T-helper 1 cell treated with Interleukin-12 subunit alpha and Interleukin-12 subunit beta and Interleukin-4 antibody, amounts not matched to agents 30 μg/mL and 1 μg/mL, for 36 hours (primary cell): Measurements from ENCODE around the gene NEK8.
A peak's percentile ranks its signal among the peaks of the same experiment; 100 is the strongest.

Source experiments
- H3K27ac Mint-ChIP-seq: one replicate; pipeline ENCODE4 v1.8.0; 2021; ENCODE audit warnings: mild to moderate bottlenecking, mixed read lengths
- H3K27me3 Mint-ChIP-seq: one replicate; pipeline ENCODE4 v1.8.0; 2021; ENCODE audit warnings: low read depth, mixed read lengths
- H3K36me3 Mint-ChIP-seq: one replicate; pipeline ENCODE4 v1.8.0; 2021; ENCODE audit warnings: low read depth, mixed read lengths
- H3K4me1 Mint-ChIP-seq: one replicate; pipeline ENCODE4 v1.8.0; 2021; ENCODE audit warnings: low read depth, mixed read lengths
- H3K4me3 Mint-ChIP-seq: one replicate; pipeline ENCODE4 v1.8.0; 2021; ENCODE audit warnings: mild to moderate bottlenecking, moderate library complexity, mixed read lengths
- H3K9me3 Mint-ChIP-seq: one replicate; pipeline ENCODE4 v1.8.0; 2021; ENCODE audit warnings: mixed read lengths

NEK8 gene

DNA sequence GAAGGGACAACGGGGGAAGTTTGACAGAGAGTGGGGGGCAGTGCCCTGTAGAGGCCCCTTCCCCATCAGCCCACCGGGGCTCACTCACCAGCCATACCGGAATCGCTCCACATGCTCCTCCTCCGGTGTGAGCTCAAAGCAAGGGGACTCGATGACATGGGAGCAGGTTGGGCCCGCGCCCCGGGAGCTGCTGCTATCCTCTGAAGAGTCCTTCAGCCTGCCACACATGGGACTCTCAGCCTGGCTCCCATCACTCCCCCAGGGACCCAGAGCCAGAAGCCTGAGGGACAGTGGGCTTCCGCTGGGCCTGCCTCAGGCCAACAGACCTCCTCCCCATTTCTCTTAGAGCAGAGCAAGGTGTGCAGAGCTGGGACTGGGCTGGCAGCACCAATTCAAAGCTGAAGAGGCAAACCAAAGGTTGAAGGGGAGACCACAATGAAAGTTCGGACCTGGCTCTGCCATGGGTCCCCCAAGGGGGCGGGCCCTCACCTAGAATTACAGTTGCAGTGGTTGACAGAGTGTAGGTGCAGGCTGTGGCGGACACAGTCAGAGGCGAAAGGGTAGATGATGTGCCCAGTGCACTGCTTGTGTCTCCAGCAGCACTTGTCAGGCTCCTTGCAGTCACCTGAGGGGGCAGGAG is 24.2 kb upstream of the NEK8 start:
- peaks cover 31% of the 10 kb centered on the region for H3K36me3 Mint-ChIP-seq
- H3K27me3 Mint-ChIP-seq: no peaks in the 10 kb centered on the region
- H3K27ac Mint-ChIP-seq: no peak overlapping the region
- no peaks in the 10 kb centered on the region for H3K9me3 Mint-ChIP-seq
- H3K4me1 Mint-ChIP-seq: peaks cover 8% of the 10 kb centered on the region
- no peak overlapping the region for H3K4me3 Mint-ChIP-seq

DNA sequence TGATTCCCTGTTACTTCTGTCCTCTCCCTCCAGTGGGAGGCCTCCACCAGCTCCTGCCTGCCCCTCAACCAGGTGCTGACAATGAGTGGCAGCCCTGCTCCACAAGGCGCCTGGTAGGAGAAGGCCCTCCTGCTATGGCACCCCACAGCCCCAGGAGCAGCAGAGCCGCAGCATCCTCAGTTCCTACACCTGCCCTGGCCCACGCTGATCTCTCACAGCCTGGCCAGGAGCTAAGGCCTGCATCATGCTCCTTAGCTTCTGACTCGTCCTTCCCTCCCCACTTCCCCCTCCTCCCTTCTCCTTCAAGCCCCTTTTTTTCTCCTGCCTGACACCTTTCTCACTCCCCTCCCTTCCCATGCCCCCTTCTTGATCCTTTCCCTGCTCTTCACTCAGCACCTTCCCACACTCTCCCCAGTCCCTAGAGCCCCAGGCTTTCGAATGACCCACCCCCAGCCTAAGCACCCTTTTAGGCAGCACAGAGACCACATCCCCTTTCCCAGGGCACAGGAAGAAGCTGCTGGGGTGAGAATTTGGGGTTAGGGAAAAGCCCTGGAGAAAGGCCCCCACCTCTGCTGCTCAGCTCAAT is 23.4 kb upstream of the NEK8 start:
- Mint-ChIP-seq H3K4me3 (no peak overlapping the region), H3K4me1 (peaks cover 10% of the 10 kb centered on the region), H3K27me3 (no peaks in the 10 kb centered on the region), H3K36me3 (peaks cover 24% of the 10 kb centered on the region), H3K9me3 (no peaks in the 10 kb centered on the region), H3K27ac (no peak overlapping the region)

DNA sequence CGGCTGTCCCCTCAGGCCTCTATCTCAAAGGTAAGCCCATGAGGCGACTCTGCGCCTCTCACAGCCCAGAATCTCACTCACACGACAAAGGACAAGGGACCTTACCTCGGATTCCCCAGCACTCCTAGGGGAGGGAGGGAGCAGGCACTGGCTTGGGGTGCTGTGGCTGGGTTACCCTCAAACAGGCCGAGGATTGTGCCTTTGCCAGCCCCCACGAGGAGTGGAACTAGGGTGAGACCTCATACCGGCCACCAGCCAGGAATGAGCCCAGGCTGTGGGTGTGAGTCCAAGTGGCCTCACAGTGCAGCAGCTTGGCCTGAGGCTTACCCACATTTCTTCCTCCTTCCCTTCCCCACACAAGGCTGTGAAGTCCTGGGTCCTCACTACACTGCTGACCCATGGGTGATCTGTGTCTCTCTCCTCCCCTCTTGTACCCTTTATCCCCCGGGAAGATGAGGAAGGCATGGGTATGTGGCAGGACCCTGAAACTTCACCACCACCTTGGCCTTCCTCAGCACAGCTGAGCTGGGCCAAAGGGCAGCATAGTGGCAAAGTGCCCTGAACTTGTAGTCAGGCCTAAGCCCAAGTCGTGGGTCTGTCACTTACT is 22.8 kb upstream of the NEK8 start:
- H3K27ac Mint-ChIP-seq: no peak overlapping the region
- peaks cover 19% of the 10 kb centered on the region for H3K36me3 Mint-ChIP-seq
- no peaks in the 10 kb centered on the region for H3K9me3 Mint-ChIP-seq
- H3K4me3 Mint-ChIP-seq: no peak overlapping the region
- H3K27me3 Mint-ChIP-seq: no peaks in the 10 kb centered on the region
- peaks cover 13% of the 10 kb centered on the region for H3K4me1 Mint-ChIP-seq

DNA sequence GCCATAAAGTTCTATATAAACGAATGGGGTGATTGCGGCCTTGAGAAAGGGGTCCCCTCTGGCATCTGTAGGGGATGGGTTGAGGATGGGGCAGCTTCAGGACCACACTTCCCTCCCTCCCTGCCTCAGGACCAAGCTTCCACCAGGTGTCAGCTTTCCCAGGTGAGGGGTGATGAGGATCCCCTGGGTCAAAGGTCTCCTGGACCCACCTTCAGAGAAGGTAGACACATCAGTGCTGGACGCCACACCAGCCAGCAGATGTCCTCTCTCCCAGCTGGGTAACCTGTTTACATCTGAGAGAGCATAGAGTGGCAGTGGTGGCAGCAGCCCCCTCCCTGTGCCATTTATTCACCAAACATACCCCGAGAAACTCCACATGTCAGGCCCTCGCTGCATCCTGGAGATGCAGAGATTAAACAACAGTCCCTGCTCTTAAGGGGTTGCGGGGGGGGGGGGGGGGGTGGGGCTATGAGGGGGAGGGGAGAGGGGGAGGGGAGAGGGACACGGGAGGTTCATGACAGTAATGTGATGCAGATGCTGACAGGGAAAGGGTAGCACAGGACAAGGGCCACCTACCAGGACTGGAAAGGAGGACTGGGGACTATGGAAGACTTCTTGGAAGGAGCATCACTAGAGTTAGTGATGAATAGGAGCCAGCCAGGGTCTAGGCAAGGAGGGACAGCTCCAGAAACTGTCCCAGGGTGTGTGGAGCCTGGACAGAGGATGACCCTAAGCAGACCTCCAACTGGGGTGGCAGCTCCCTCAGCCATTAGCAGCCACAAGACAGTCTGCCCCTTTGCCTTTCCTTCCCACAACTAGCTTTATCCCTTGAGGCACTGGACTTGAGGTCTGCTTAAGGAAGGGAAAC is 21.9 kb upstream of the NEK8 start:
- Mint-ChIP-seq H3K36me3 (peaks cover 17% of the 10 kb centered on the region), H3K27ac (no peak overlapping the region), H3K4me3 (no peak overlapping the region), H3K27me3 (no peaks in the 10 kb centered on the region), H3K9me3 (no peaks in the 10 kb centered on the region), H3K4me1 (peaks cover 15% of the 10 kb centered on the region)

DNA sequence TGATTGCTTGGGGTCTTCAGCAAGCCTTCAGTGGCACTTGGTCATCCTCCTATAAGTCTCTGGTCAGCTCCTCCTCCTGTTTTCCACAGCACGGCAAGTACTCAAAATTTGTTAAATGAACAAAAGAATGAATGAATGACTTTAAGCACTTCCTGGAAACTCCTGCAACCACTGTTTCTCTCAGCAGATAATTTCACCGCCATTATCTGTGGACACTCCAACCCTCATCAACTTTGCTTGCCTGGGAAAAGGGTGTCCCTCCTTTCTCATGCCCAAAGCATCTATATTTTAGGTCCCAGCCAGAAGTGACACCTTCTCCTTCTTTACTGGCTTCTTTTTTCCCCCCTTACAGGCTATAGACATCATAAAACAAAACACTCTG is 21.3 kb upstream of the NEK8 start:
- Mint-ChIP-seq H3K27me3 (no peaks in the 10 kb centered on the region), H3K4me1 (peaks cover 18% of the 10 kb centered on the region), H3K9me3 (no peaks in the 10 kb centered on the region), H3K4me3 (no peak overlapping the region), H3K36me3 (peaks cover 17% of the 10 kb centered on the region), H3K27ac (peak overlapping the region; percentile 44)

DNA sequence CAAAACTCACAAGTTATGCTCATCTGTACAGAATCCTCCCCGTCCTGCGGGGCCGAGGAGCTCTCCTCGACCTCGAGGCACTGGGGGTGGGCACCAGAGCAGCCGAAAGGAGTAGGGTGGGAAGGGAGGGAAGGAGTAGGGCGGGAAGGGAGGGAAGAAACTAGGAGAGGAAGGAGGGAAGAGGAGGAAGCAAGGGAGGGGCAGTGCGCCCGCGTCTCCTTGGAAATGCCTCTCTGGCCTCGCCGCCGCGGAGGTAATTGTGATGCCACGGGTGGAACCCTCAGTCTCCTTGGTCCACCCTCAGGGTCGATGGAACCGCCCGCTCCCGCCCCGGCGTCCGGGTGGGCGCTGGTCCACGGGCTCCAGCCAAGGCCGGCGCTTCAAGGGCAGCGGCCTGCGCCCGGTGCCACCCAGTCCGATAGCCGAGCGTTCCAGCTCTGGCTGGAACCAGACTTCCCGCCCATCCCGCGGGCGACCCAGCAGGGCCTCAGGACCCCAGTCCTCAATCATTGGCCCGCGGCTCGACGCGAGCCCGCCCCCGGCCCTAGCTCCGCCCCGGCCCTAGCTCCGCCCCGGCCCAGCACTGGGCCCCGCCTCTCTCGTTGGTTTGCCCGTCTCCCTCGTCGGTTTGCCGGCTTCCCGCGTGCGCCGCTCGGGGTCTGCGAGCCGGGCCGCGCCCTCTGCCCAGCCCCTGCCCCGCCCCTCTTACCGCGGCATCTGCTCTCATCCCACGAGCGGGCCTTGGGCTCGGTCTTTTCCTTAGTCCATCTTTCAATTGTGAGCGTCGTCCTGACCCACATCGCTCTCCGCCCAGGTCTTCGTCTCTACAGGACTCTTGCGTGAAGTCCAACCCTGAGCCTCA is 17.5 kb upstream of the NEK8 start:
- Mint-ChIP-seq H3K4me1 (peaks cover 22% of the 10 kb centered on the region), H3K36me3 (peaks cover 6% of the 10 kb centered on the region), H3K27ac (peak overlapping the region; percentile 96)

DNA sequence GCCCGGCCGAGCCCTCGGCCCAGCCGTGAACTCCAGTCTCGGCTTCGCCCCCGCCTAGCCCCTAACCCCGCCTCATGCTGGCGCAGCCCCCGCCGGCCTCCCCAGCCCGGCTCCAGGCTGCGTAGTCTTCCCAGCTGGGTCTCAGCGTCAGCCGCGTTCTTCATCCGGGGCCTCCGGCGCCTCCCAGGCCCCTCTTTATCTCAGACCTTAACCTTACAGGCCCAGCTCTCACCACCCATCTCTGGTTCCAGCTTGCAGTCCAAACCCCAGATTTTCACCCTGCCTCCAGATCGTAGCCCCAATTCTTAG is 16.9 kb upstream of the NEK8 start, which contains the start of gene PROCA1:
PROCA1 (minus strand) TSS at position 166 of the 309 bp plus-strand sequence. CDS start 228 bp downstream, outside the sequence.
- Mint-ChIP-seq H3K27ac (peak within 1 kb of the TSS; percentile 96), H3K9me3 (no peaks in the 10 kb centered on the region), H3K36me3 (peaks cover 6% of the 10 kb centered on the region), H3K27me3 (peaks cover 22% of the 10 kb centered on the region), H3K4me3 (peak within 1 kb of the TSS; percentile 88), H3K4me1 (peaks cover 20% of the 10 kb centered on the region)

More for the DNA sequence above, 17.5 kb upstream of the NEK8 start:
- H3K9me3 Mint-ChIP-seq: no peaks in the 10 kb centered on the region
- H3K4me3 Mint-ChIP-seq: peak overlapping the region; percentile 88
- H3K27me3 Mint-ChIP-seq: peaks cover 18% of the 10 kb centered on the region

DNA sequence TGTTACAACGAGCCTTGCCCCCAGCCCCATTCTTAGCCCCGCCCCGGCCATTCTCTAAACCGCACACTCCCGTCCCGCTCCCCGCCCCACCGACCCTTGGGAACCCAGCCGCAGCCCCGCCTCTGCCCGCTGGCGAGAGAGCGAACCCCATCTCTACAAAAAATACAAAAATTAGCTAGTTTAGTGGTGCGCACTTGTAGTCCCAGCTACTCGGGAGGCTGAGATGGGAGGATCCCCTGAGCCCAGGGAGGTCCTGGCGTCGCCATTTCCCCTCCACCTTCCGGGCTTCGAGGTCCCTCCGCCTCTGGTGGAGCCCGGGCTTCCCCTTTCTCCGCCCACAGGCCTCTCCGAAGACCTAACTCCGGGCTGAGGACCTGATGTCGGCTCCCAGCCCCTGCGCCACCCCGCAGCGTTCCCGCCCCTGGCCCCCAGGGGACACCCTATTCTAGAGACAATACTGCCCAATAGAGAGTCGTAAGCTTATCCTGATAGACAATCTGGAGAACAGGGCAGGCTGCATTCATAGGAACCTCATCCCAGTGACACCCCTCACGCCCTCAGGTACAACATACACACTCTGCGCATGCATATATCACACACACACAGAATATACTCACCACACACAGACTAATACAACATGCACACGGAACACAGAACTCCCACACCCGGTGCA is 16.4 kb upstream of the NEK8 start:
- peaks cover 20% of the 10 kb centered on the region for H3K4me1 Mint-ChIP-seq
- H3K4me3 Mint-ChIP-seq: peak overlapping the region; percentile 88
- peak overlapping the region; percentile 96 for H3K27ac Mint-ChIP-seq
- peaks cover 23% of the 10 kb centered on the region for H3K27me3 Mint-ChIP-seq
- peaks cover 5% of the 10 kb centered on the region for H3K36me3 Mint-ChIP-seq
- no peaks in the 10 kb centered on the region for H3K9me3 Mint-ChIP-seq

DNA sequence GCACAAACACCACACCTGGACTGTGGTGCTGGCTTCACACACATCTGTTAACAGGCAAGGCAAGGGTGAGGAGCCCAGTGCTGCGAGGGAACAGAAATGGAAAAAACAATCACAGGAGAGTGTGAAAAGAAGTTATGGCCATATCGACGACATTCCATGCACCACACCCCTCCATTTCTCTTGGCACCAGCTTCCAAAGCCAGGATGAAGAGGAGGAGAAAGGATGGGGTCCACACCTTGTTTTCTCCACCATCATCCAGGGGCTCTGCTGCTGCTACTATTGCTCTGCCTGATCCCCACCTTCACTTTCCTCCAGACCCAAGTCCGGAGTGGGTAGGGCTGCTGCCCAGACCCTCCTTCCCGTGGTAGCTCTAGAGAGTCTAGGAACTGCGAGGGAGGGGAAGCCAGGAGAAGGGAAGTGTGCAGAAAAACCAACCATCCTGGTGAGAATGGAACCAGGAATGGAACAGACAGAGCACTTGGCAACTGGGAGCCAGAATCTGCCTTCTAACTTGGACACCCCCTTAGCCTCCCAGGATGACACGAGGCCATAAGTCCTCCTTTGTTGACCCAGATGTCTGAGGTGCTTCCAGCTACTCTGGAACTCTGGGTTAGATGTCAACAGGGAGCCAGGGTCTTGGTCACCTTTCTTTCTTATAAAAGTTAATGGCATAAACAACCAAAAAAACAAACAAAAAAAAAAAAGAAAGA is 15.7 kb upstream of the NEK8 start:
- Mint-ChIP-seq H3K27ac (peak overlapping the region; percentile 96), H3K4me1 (peaks cover 16% of the 10 kb centered on the region), H3K9me3 (no peaks in the 10 kb centered on the region), H3K4me3 (peak overlapping the region; percentile 88), H3K27me3 (peaks cover 23% of the 10 kb centered on the region), H3K36me3 (peaks cover 2% of the 10 kb centered on the region)

DNA sequence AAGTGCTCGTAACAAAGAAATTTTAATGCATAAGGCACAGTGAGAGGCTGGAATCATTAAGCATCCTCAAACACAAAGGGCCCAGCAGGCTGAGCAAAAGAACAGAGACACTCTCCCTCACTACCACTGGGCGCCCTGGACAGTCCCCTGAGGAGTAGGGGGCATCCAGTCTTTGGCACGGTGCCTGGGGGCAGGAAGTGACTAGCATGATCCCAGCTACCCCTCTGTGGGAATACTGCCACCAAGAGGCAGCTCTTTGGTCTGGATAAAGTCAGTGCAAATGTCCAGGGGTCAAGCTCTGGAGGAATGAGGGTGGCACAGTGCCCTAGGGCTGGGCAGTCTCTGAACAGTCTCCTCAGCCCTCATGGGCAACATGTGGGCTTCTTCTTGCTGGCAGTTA is 14.3 kb upstream of the NEK8 start:
- Mint-ChIP-seq H3K27me3 (peaks cover 33% of the 10 kb centered on the region), H3K36me3 (no peaks in the 10 kb centered on the region), H3K4me3 (no peak overlapping the region), H3K9me3 (no peaks in the 10 kb centered on the region), H3K27ac (no peak overlapping the region), H3K4me1 (peaks cover 26% of the 10 kb centered on the region)

DNA sequence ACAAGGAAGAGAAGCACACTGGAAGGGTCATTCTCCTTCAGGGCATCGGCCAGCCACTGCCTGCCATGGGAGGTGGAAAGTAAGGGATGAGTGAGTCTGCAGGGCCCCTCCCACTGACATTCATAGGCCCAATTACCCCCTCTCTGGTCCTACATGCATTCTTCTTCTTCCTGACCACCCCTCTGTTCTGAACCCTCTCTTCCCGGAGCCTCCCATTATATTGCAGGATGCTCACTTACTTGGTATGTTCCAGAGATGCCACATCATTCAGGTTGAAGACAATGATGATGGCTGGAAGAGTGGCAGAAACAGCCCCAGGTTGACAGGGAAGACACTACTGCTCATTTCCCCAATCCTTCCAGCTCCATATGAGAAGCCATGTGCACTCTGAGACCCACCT is 13.4 kb upstream of the NEK8 start:
- H3K9me3 Mint-ChIP-seq: no peaks in the 10 kb centered on the region
- peaks cover 29% of the 10 kb centered on the region for H3K4me1 Mint-ChIP-seq
- peaks cover 35% of the 10 kb centered on the region for H3K27me3 Mint-ChIP-seq
- H3K36me3 Mint-ChIP-seq: peaks cover 6% of the 10 kb centered on the region
- H3K4me3 Mint-ChIP-seq: no peak overlapping the region
- H3K27ac Mint-ChIP-seq: no peak overlapping the region

DNA sequence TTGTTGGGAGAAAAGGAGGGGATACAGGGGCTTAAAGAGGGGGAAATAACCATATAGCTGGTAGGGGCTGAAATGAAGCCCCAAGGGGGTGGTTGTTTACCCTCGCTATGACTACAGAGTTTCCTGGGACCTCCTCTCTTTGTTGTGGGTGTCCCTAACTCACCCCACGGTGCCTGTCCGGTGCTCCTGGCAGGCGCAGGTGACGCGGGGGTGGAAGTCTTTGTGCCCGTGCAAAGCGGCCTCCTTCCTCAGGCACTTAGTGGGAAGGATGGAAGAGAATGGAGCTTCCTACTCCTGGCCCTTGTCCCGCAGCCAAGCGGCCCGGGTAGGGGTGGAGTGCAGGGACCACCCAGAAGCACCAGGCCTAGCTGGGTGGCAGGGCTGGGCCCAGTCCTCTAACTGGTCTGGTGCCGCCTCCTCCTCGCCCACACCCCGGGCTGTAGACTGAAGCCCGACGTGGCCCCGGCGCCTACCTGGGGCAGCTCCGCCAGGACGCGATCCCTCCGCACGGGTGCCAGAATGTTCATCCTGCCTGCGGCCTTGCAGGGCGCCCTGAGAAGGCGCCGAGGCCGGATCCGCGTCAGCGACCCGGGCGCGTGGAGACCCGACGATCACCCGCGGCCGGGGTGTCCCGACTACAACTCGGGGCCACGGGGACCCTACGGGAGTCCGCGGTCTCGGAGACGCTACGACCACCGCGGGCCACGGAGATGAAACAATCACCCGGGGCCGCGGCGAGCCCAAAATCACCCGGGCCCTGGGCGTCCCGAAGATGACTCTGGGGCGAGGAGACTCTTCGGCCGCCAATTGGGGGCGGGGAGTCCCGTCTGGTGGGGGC is 11.6 kb upstream of the NEK8 start:
- Mint-ChIP-seq H3K27me3 (peaks cover 35% of the 10 kb centered on the region), H3K4me3 (peak overlapping the region; percentile 46), H3K36me3 (peaks cover 20% of the 10 kb centered on the region), H3K9me3 (no peaks in the 10 kb centered on the region), H3K27ac (no peak overlapping the region), H3K4me1 (peaks cover 31% of the 10 kb centered on the region)
